B cell (primary cell): ENCODE data around the gene GRK5. TPM values are rescaled to one million over a fixed set of nuclear protein-coding genes. Genes with fewer than 3 reads are reported as not detected.

Experiments used
- ATAC-seq: fragments of 200-7000 bp; cut with Tn5 transposase; one replicate; pipeline ENCODE4 v1.10.0; 2021; ENCODE audit warnings: low read depth, mild to moderate bottlenecking, moderate number of reproducible peaks, moderate library complexity
- CTCF ChIA-PET: fragments of 350-600 bp; sonication (Branson Sonifier 250); formaldehyde crosslinking; loops from one replicate; lab custom pipeline; 2021; ENCODE audit warnings: antibody characterized with exemption, inconsistent platforms; lab: Charles Lee
- POLR2A ChIA-PET: fragments of 350-600 bp; sonication (Branson Sonifier 250); formaldehyde crosslinking; loops from one replicate; lab custom pipeline; 2021; ENCODE audit warnings: antibody characterized with exemption; lab: Charles Lee
- DNase-seq: peaks from one replicate; pipeline ENCODE4 v3.0.0; 2013
- H2AFZ ChIP-seq: 2 replicates; pipeline ENCODE4 v1.6.1; 2012; ENCODE audit warnings: mild to moderate bottlenecking, low read depth, low read length; ENCODE audit not compliant: insufficient read depth, poor library complexity, severe bottlenecking
- H3K27ac ChIP-seq, 2 donors: 1 replicate in 1 of 2; 2 replicates in 1 of 2; pipeline ENCODE4 v1.5.1; 2012 to 2013; ENCODE audit warnings: low read length in 2 of 2, mild to moderate bottlenecking in 2 of 2, moderate library complexity in 1 of 2
- H3K27me3 ChIP-seq, 4 experiments: fragments of 200-600 bp in 1 of 4; sonication (generic) in 1 of 4; replicated peaks in 1 of 4; 1 replicate in 2 of 4; 2 replicates in 2 of 4; pipeline versions ENCODE4 v1.6.1 to v1.7.0; 2013 to 2016; ENCODE audit warnings: low read length in 3 of 4, mild to moderate bottlenecking in 2 of 4, mixed read lengths in 1 of 4, moderate library complexity in 1 of 4; ENCODE audit not compliant: insufficient read depth in 4 of 4, control insufficient read depth in 3 of 4; ENCODE audit errors: control extremely low read depth in 1 of 4
- H3K36me3 ChIP-seq, 2 experiments: replicated peaks in 1 of 2; 1 replicate in 1 of 2; 2 replicates in 1 of 2; pipeline versions ENCODE4 v1.6.1 to v1.7.1; 2013; ENCODE audit warnings: low read length in 1 of 2; ENCODE audit not compliant: insufficient read depth in 2 of 2, control insufficient read depth in 1 of 2; ENCODE audit errors: control extremely low read depth in 1 of 2, extremely low read depth in 1 of 2
- H3K4me1 ChIP-seq, 2 donors: fragments of 200-600 bp in 1 of 2; sonication (generic) in 1 of 2; 1 replicate in 1 of 2; 2 replicates in 1 of 2; pipeline versions ENCODE4 v1.5.1 to v1.6.1; 2013 to 2017; ENCODE audit warnings: low read length in 2 of 2; ENCODE audit not compliant: control insufficient read depth in 2 of 2, insufficient read depth in 2 of 2
- H3K4me2 ChIP-seq: replicated peaks from 2 replicates; pipeline ENCODE3; 2012; ENCODE audit warnings: mild to moderate bottlenecking, low read depth, low read length; ENCODE audit not compliant: poor library complexity, severe bottlenecking
- H3K4me3 ChIP-seq, 5 experiments: fragments of 200-600 bp in 1 of 5; sonication (generic) in 1 of 5; 1 replicate in 3 of 5; 2 replicates in 2 of 5; pipeline versions ENCODE4 v1.5.1 to v1.7.0; 2011 to 2016; ENCODE audit warnings: low read length in 4 of 5, mild to moderate bottlenecking in 4 of 5, low read depth in 2 of 5, control low read depth in 1 of 5, moderate library complexity in 1 of 5; ENCODE audit not compliant: insufficient read depth in 1 of 5; ENCODE audit errors: control extremely low read depth in 1 of 5, extremely low read depth in 1 of 5
- H3K79me2 ChIP-seq: fragments of 200-600 bp; sonication (generic); one replicate; pipeline ENCODE4 v1.6.0; 2016; ENCODE audit warnings: low read length; ENCODE audit not compliant: control insufficient read depth, insufficient read depth
- H3K9ac ChIP-seq: fragments of 200-600 bp; sonication (generic); 2 replicates; pipeline ENCODE4 v1.6.1; 2017; ENCODE audit warnings: mild to moderate bottlenecking, low read length, moderate library complexity
- H3K9me3 ChIP-seq, 3 donors: one replicate each; pipeline versions ENCODE4 v1.6.1 to v1.7.1; 2013; ENCODE audit warnings: low read length in 2 of 3; ENCODE audit not compliant: control insufficient read depth in 2 of 3, insufficient read depth in 1 of 3; ENCODE audit errors: control extremely low read depth in 1 of 3
- H4K20me1 ChIP-seq: 2 replicates; pipeline ENCODE4 v1.6.0; 2012; ENCODE audit warnings: mild to moderate bottlenecking, low read length; ENCODE audit not compliant: insufficient read depth, control insufficient read depth, poor library complexity, severe bottlenecking
- H3K27ac Mint-ChIP-seq: one replicate; pipeline ENCODE4 v1.8.0; 2021; ENCODE audit warnings: mixed read lengths
- H3K27me3 Mint-ChIP-seq: one replicate; pipeline ENCODE4 v1.8.0; 2021; ENCODE audit warnings: mixed read lengths
- H3K4me1 Mint-ChIP-seq: one replicate; pipeline ENCODE4 v1.8.0; 2021; ENCODE audit warnings: mixed read lengths
- H3K4me3 Mint-ChIP-seq: one replicate; pipeline ENCODE4 v1.8.0; 2021; ENCODE audit warnings: mixed read lengths
- H3K9me3 Mint-ChIP-seq: one replicate; pipeline ENCODE4 v1.8.0; 2022; ENCODE audit warnings: mixed read lengths; ENCODE audit not compliant: insufficient read depth
- EZH2 ChIP-seq: IDR thresholded peaks from 2 replicates; pipeline ENCODE4 v1.6.1; 2012; ENCODE audit warnings: borderline replicate concordance, low read depth, mild to moderate bottlenecking, moderate library complexity, low read length; ENCODE audit not compliant: insufficient read depth, poor library complexity, severe bottlenecking
- WGBS: methylation state at CpG from one replicate; pipeline ENCODE4 v1.1.5; 2013; ENCODE audit warnings: missing lambda C conversion rate; ENCODE audit not compliant: insufficient coverage; 5-methylcytosine and 5-hydroxymethylcytosine counted together
- intact Hi-C: fragments of 100-400 bp; cut with micrococcal nuclease; formaldehyde crosslinking; loops from one replicate; pipeline ENCODE4 v1.10.0; 2022
- polyA plus RNA-seq: library from polyadenylated mRNA; depleted of rRNA; stranded (reverse); fragments of >200 nt; gene quantifications from 2 replicates; pipeline ENCODE4 v1.2.3, GENCODE V29; 2012
- total RNA-seq, 2 donors: library from RNA; stranded (reverse); fragments of 120-200 nt in 1 of 2; gene quantifications; 1 replicate in 1 of 2; 2 replicates in 1 of 2; pipeline versions ENCODE4 v1.2.3 to v1.2.4, GENCODE V29; 2013 to 2022
- TF ChIP-seq, protein P1 (sequence below): fragments of 200-600 bp; IDR thresholded peaks from one replicate; pipeline ENCODE4 v1.8.0; 2022; ENCODE audit warnings: antibody characterized with exemption, mild to moderate bottlenecking

Gene GRK5
- total and polyA plus RNA-seq, 2 donors (not counting 1 experiment from before 2014, with no cell fraction given) = 21.9 to 54.8 TPM

DNA sequence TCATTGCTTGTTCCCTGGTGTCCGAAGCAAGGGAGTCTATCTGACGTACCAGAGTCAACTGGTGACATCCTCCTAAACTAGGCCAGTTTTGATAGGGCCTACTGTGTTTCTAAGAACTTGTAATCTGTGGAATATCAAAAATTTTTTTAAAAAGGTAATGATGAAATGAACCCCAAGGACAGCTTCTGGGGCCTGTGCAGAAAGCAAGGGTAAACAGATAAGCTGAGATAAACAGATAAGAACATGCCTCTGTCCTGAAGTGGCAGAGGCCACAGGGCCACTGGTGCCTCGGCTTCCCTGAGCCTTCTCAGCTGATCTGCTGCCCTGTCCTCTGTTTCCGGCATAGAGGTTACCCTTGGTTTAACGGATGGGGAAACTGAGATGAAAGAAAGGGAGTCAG is 8.8 kb downstream of the GRK5 start:
- Histone ChIP-seq H3K27me3 (no peaks in the 10 kb centered on the region), H3K36me3 (peaks cover 1 to 4% of the 10 kb centered on the region in 2 experiments), H3K9me3 (no peaks in the 10 kb centered on the region), H3K27ac (no peak overlapping the region), H3K79me2 (peaks cover 98% of the 10 kb centered on the region), H3K9ac (no peak overlapping the region), H2AFZ (no peak overlapping the region), H3K4me1 (peaks cover 27 to 29% of the 10 kb centered on the region in 2 donors), H4K20me1 (peaks cover 36% of the 10 kb centered on the region), H3K4me3 (no peak overlapping the region), H3K4me2 (no peak overlapping the region)
- Mint-ChIP-seq H3K27me3 (no peaks in the 10 kb centered on the region), H3K4me3 (no peak overlapping the region), H3K9me3 (no peaks in the 10 kb centered on the region), H3K27ac (no peak overlapping the region), H3K4me1 (peaks cover 43% of the 10 kb centered on the region)
- no peak for TF ChIP-seq EZH2
- TF ChIP-seq, protein P1, sequence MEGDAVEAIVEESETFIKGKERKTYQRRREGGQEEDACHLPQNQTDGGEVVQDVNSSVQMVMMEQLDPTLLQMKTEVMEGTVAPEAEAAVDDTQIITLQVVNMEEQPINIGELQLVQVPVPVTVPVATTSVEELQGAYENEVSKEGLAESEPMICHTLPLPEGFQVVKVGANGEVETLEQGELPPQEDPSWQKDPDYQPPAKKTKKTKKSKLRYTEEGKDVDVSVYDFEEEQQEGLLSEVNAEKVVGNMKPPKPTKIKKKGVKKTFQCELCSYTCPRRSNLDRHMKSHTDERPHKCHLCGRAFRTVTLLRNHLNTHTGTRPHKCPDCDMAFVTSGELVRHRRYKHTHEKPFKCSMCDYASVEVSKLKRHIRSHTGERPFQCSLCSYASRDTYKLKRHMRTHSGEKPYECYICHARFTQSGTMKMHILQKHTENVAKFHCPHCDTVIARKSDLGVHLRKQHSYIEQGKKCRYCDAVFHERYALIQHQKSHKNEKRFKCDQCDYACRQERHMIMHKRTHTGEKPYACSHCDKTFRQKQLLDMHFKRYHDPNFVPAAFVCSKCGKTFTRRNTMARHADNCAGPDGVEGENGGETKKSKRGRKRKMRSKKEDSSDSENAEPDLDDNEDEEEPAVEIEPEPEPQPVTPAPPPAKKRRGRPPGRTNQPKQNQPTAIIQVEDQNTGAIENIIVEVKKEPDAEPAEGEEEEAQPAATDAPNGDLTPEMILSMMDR = no peak
- DNase-seq = no peak
- no peak for ATAC-seq
- intact Hi-C loops = no loop called here
- WGBS = 100% methylated on average over 3 of the region's 5 CpGs
- ChIA-PET CTCF (no interaction called here), POLR2A (no interaction called here)

DNA sequence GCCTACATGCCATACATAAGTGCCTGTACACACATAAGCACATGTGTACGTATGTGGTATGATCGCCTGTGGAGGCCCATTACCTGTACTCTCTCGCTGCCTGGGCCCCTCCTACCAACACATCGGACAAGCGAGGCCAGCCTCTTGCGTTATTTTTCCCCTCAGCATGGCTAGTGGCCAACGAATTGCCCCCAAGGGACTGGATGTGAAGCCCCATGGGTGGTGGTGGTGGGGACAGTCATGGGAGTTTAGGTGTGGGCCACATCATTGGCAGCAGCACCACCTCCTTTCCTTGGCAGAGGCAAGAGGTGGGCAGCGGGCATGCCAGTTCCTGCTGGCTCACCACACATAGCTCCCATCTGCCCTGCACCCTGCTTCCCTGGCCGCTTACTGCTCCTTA is 10.0 kb downstream of the GRK5 start:
- DNase-seq (no peak), ATAC-seq (no peak)
- CTCF ChIA-PET = interaction anchor here (1.1 to 2.7 kb wide), 2 partner anchors 8 to 10 kb away, joined by 4 to 21 read pairs; partner anchors contain the start of gene GRK5
- Histone ChIP-seq H3K9me3 (no peaks in the 10 kb centered on the region), H4K20me1 (peaks cover 46% of the 10 kb centered on the region), H3K4me3 (no peak overlapping the region), H3K27me3 (no peaks in the 10 kb centered on the region), H3K9ac (no peak overlapping the region), H3K27ac (no peak overlapping the region), H2AFZ (no peak overlapping the region), H3K4me1 (peaks cover 15 to 24% of the 10 kb centered on the region in 2 donors), H3K36me3 (peaks cover 0 to 4% of the 10 kb centered on the region in 2 experiments), H3K79me2 (peaks cover 98% of the 10 kb centered on the region), H3K4me2 (no peak overlapping the region)
- no peaks in the 10 kb centered on the region for H3K9me3 Mint-ChIP-seq
- intact Hi-C loops = no loop called here
- peaks cover 40% of the 10 kb centered on the region for H3K4me1 Mint-ChIP-seq
- WGBS = 100% methylated on average over 2 of the region's 9 CpGs
- TF ChIP-seq, protein P1 = no peak
- no peak for TF ChIP-seq EZH2
- POLR2A ChIA-PET = no interaction called here
- H3K4me3 Mint-ChIP-seq = no peak overlapping the region
- no peak overlapping the region for H3K27ac Mint-ChIP-seq
- no peaks in the 10 kb centered on the region for H3K27me3 Mint-ChIP-seq
